Activated naive CD4-positive, alpha-beta T cell treated with anti-CD3 and anti-CD28 coated beads, Interleukin-2, amount 50 U/mL, for 72 hours (primary cell): ENCODE data around the gene SFXN5. TPM values are rescaled to one million over a fixed set of nuclear protein-coding genes. Genes with fewer than 3 reads are reported as not detected.
"Not testable (repeated sequence)": the region's sequence is repeated elsewhere in the genome, so short reads cannot be mapped to it uniquely, and the experiment has no call there.

Experiments
- ATAC-seq, 2 donors: fragments of 150-1000 bp; cut with Tn5 transposase; 2 replicates each; pipeline ENCODE4 v1.10.0; 2021; ENCODE audit warnings: mild to moderate bottlenecking in 2 of 2, moderate library complexity in 2 of 2
- DNase-seq, 2 donors: peaks; one replicate each; pipeline ENCODE4 v3.0.0; 2021 to 2022; ENCODE audit warnings: low spot score in 2 of 2
- H3K27ac Mint-ChIP-seq, 2 donors: one replicate each; pipeline ENCODE4 v1.8.0; 2022; ENCODE audit warnings: mild to moderate bottlenecking in 2 of 2, mixed read lengths in 2 of 2
- H3K36me3 Mint-ChIP-seq, 2 donors: one replicate each; pipeline ENCODE4 v1.8.0; 2022; ENCODE audit warnings: mixed read lengths in 2 of 2
- H3K9me3 Mint-ChIP-seq, 2 donors: one replicate each; pipeline ENCODE4 v1.8.0; 2022; ENCODE audit warnings: mixed read lengths in 2 of 2
- total RNA-seq, 2 donors: library from RNA; stranded (reverse); gene quantifications; one replicate each; pipeline ENCODE4 v1.2.3, GENCODE V29; 2022

Gene SFXN5
- total RNA-seq, 2 donors from 2014 or later, result 5.2 to 16.0 TPM

GRCh38 chr2:72915320-72915906 lies 156.1 kb downstream of the SFXN5 start:
- Mint-ChIP-seq H3K36me3 (peaks cover 0 to 6% of the 10 kb centered on the region in 2 donors), H3K27ac (no peak overlapping the region), H3K9me3 (no peaks in the 10 kb centered on the region)
- ATAC-seq (no peak), DNase-seq (no peak)

GRCh38 chr2:72914589-72915319 lies 156.8 kb downstream of the SFXN5 start:
- ATAC-seq, result no peak
- H3K36me3 Mint-ChIP-seq, result peaks cover 0 to 6% of the 10 kb centered on the region in 2 donors
- no peak for DNase-seq
- no peak overlapping the region for H3K27ac Mint-ChIP-seq
- no peaks in the 10 kb centered on the region for H3K9me3 Mint-ChIP-seq

GRCh38 chr2:72914206-72914559 lies 157.3 kb downstream of the SFXN5 start:
- Mint-ChIP-seq H3K27ac (no peak overlapping the region), H3K9me3 (no peaks in the 10 kb centered on the region), H3K36me3 (peaks cover 0 to 6% of the 10 kb centered on the region in 2 donors)
- DNase-seq (no peak), ATAC-seq (no peak)

DNA sequence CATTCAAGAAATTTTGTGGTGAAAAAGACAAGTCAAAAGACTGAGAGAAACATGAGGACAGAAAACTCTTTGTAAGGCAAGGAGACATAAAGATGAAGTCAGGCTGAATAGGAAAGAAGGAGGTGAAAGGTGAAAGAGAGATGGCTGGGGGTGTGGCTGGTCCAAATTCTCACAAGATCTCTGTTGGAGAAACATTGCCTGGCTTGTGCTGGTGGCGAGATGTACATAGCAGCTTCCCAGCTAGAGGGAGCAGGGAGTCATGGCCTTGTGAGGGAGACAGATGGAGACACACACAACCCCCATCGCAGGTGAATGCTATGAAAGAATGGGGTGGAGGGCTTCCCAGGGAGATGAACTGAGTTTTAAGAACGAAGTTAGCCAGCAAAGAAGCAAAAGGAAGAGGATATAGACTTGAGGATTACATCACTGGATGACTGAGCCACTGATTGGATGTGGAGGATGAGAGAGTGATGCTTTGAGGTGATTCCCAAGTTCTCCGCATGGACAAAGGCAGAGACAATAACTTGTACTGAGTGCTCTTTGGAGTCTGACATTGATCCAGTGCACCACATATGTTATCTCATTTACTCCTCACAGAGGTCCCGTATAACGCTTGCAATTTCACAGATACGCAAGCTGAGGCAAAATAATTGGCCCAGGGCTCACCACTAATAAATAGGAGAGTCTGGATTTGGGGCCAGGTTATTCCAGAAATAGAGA lies 157.9 kb downstream of the SFXN5 start:
- no peaks in the 10 kb centered on the region for H3K9me3 Mint-ChIP-seq
- peaks cover 0 to 6% of the 10 kb centered on the region in 2 donors for H3K36me3 Mint-ChIP-seq
- H3K27ac Mint-ChIP-seq, result no peak overlapping the region
- no peak for ATAC-seq
- no peak for DNase-seq

DNA sequence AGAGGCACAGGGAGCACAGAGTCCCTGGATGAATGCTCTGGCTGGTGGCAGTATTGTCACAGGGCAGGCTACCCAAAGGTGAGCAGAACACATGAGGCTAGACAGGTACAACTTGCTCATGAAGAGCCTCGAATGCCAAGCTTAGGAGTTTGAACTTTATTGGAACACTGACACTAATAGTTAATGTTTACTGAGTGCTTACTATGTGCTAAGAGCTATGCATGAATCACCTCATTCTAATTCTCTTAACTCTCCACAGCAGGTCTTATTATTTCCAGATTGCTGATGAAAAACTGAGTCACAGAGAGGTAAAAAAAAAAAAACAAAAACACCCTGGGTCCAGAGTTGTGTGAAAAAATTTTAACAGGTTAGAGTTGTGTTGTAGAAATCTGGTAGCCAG lies 160.3 kb downstream of the SFXN5 start:
- DNase-seq, result no peak
- Mint-ChIP-seq H3K36me3 (peaks cover 0 to 6% of the 10 kb centered on the region in 2 donors), H3K27ac (no peak overlapping the region), H3K9me3 (no peaks in the 10 kb centered on the region)
- no peak for ATAC-seq

DNA sequence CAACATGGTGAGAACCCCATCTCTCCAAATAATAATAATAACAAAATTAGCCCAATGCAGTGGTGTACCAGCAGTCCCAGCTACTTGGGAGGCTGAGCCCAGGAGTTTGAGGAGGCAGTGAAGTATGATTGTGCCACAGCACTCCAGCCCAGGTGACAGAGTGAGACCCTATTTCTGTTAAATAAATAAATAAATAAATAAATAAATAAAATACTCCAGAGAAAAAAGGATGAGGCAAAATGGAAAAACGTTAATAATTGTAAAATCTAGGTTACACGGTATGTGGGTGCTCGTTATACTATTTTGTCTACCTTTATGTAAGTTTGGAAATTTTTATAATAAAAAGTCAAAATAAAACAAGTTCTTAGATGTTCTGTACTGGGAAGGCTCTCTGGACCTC lies 162.8 kb downstream of the SFXN5 start:
- no peak overlapping the region for H3K27ac Mint-ChIP-seq
- ATAC-seq (no peak), DNase-seq (no peak)
- H3K36me3 Mint-ChIP-seq, result peaks cover 0 to 6% of the 10 kb centered on the region in 2 donors
- no peaks in the 10 kb centered on the region for H3K9me3 Mint-ChIP-seq

- H3K27ac Mint-ChIP-seq, result not testable (repeated sequence)
Measured at GRCh38 chr2:72907369-72907768, 164.1 kb downstream of the SFXN5 start.

DNA sequence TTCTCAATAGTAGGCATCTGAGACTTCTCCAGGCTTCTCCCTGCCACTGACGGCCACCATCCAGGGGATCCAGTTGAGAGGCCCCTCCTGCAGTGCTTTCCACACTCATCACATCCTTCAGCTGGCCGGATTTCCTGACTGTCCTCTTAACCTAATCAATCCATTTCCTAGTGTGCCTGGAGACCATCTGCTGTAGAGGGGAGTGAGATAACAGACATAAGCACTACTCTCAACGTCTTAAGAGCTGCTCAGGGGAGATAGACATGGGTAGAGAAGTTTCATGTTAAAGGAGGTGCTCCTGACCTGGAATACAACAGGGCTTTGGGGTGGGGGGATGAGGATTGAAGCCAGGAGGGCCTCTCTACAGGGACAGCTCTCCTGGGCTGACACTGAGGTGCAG lies 170.1 kb downstream of the SFXN5 start:
- DNase-seq, result no peak
- Mint-ChIP-seq H3K27ac (no peak overlapping the region), H3K36me3 (no peaks in the 10 kb centered on the region), H3K9me3 (no peaks in the 10 kb centered on the region)
- no peak for ATAC-seq

More at GRCh38 chr2:72907369-72907768, 164.1 kb downstream of the SFXN5 start:
- not testable (repeated sequence) for ATAC-seq, H3K36me3 Mint-ChIP-seq, DNase-seq, H3K9me3 Mint-ChIP-seq

DNA sequence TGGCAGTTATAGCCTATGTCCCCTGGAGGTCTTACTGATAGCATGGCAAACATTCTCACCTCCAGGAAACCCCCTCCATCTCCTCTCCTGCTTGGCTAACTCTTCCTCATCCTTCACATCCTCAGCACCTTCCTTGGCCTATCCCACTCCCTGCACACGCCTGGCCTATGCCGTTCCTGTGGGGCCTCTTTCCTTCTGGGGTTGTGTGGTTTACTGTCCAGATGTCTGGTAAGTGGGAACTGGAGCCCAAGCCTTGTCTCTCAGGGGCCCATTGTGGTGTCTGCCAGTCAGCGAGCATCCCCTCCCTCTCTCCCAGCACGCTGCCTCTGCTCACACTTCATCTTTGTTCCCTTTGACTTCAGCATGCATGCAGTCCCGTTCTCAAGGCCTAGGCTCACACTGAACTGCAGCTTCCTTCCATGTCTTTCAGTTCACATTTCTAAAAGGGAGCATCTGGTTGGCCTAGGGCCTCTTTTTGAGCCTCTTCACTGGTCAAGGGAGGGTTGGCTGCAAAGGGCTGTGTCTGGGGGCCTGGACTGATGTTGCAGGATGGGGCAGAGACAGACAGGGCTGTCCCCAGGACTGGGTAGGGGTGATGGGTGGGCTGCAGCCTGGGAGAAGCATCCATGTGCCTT lies 171.2 kb downstream of the SFXN5 start:
- H3K36me3 Mint-ChIP-seq, result no peaks in the 10 kb centered on the region
- no peak for DNase-seq

GRCh38 chr2:72898585-72898906 lies 173.0 kb downstream of the SFXN5 start:
- Mint-ChIP-seq H3K36me3 (no peaks in the 10 kb centered on the region), H3K27ac (no peak overlapping the region), H3K9me3 (no peaks in the 10 kb centered on the region)
- ATAC-seq (no peak), DNase-seq (no peak)

More for the DNA sequence above, 171.2 kb downstream of the SFXN5 start:
- ATAC-seq, result no peak
- Mint-ChIP-seq H3K27ac (no peak overlapping the region), H3K9me3 (no peaks in the 10 kb centered on the region)

DNA sequence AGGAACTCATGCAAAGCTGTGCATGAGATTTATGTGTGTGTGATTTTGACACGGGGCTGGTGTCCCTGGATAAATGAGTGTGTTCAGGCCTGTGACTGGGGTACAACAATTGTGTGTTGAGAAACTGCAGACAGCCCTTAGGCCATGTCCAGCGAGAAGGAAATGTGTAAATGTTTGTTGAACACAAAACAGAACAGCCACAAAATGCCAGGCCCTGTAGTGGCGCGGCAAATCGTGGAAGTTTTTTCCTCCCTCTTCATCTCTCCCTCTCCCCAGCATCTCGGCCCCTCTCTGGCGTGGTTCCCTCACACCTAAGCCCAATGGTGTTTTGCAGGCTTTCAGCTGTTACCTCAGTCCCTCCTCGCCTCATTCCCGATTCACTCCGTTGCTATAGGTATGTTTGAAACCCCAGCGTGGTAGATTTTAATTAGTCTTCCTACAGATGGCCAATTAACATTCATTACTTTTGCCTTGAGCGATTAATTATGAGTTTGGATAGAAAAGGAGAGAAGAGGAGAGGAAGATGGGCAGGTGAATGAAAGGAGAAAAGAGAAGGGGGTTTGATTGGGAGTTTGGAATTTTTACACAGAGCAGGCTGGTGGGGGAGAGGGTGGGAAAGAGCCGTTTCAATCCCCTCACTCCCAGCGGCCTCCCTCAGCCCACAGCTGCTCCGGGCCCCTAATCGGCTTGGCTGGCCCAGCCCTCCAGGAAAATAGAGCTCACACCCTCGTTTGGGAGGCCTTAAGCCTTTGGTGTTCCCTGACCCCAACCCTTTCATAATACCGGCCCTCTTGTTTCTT lies 173.5 kb downstream of the SFXN5 start:
- no peak for ATAC-seq
- no peaks in the 10 kb centered on the region for H3K9me3 Mint-ChIP-seq
- H3K36me3 Mint-ChIP-seq, result no peaks in the 10 kb centered on the region
- H3K27ac Mint-ChIP-seq, result no peak overlapping the region
- no peak for DNase-seq

DNA sequence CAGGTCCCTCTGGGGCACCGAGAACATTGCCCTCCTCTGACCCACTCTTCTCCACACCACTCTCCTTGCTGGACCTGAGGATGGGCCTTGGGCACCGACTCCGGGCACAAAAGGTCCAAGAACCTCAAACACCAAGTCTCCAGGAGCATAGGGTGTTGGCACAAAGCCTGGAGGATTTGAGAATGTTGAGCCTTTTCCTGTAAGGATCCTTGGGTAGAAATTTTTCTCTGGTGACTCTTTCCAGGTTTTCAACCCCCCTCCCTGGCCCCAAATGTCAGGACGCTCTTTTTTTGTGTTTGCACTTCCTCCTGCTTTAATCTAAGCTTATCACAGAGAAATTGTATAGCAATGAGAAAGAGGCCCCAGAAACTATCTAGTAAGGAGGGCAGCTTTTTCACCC lies 175.1 kb downstream of the SFXN5 start:
- Mint-ChIP-seq H3K36me3 (no peaks in the 10 kb centered on the region), H3K9me3 (no peaks in the 10 kb centered on the region), H3K27ac (no peak overlapping the region)
- ATAC-seq, result no peak
- no peak for DNase-seq

DNA sequence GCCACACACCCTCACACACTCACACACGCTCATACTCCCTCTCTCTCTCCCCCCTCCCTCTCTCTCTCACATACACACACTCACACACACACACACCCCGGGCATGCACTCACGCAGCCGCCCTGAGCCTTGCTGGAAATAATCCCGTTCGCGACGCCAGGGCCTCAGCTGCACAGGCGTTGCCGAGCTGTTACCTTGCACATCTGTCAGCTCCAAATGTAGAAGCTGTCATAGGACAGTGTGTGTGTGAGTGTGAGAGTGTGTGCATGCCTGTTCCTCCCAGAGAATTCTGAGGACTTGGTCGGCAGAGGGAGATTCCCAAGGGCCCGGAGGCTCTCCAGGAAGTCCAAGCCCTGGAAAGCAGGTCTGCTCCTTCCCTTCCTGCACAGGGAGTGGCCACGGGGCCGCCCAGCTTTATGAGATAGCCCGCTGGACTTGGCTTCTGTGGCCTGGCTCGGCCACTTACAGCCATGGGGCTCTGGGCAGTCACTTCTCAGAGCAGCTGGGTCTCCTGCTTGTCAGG lies 175.7 kb downstream of the SFXN5 start:
- no peak overlapping the region for H3K27ac Mint-ChIP-seq
- DNase-seq, result no peak
- no peak for ATAC-seq
- H3K9me3 Mint-ChIP-seq, result no peaks in the 10 kb centered on the region
- H3K36me3 Mint-ChIP-seq, result no peaks in the 10 kb centered on the region

- no peaks in the 10 kb centered on the region for H3K9me3 Mint-ChIP-seq
- H3K27ac Mint-ChIP-seq, result peak overlapping the region in 1 of 2 donors; percentile 57
- H3K36me3 Mint-ChIP-seq, result no peaks in the 10 kb centered on the region
- no peak for DNase-seq
- ATAC-seq, result no peak
Measured at GRCh38 chr2:72895154-72895553, 176.4 kb downstream of the SFXN5 start.

DNA sequence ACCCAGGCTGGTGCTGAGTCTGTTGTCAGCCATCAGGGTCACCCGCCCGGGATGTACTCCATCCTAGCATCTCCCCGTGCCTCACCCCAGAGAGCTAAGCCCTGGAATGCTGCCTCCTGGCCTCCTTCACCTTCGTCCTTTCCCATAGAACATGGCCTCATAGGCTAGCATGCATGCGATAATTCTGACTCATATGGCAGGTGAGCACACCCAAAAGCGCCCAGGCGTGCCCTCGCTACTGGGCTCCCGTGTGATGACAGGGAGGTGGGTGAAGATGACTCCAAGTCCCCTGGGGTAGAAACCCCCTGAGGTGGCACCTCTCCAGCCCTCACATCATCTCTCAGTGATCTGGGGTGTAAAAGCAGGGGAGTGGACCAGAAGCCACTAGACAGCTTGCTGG lies 177.0 kb downstream of the SFXN5 start:
- H3K9me3 Mint-ChIP-seq, result no peaks in the 10 kb centered on the region
- no peaks in the 10 kb centered on the region for H3K36me3 Mint-ChIP-seq
- DNase-seq (no peak), ATAC-seq (no peak)
- peak overlapping the region in 1 of 2 donors; percentile 57 for H3K27ac Mint-ChIP-seq

DNA sequence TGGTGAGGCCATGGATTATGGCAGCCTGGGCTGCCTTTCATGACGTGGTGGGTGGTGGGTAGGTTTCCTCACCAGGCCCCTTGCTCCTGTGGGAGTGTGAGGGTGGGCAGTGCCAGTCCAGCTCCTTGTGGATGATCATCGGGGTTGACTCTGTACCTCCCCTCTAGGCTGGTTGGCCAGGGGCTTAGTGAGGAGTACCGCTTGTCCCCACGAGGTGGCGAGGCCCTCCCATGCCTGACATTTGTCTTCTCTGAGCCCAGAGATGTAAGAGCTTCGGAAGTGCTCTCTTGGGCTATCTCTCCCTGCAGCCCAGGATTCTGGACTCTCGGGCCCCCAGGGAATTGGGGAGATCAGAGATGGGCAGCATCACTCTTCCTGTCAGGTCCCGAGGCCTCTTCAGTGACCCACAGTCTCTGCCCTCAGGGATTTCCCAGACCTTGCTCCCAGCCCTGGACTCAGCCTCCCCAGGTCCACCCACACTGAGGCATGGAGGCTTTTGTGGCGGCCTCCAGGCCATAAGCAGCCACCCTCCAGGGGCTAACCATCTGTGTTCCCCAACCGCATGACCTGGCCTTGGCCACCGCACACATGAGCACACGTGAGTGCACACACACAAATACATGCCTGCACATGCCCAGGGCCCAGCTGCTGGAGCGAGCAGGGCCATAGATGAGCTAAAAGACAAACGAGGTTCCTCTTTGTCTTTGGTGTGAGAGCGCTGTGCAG lies 177.8 kb downstream of the SFXN5 start:
- H3K9me3 Mint-ChIP-seq, result no peaks in the 10 kb centered on the region
- no peaks in the 10 kb centered on the region for H3K36me3 Mint-ChIP-seq
- H3K27ac Mint-ChIP-seq, result no peak overlapping the region
- DNase-seq, result peak in 1 of 2 donors; percentile 54
- ATAC-seq, result peak; percentile 60 to 74
